Astrocyte of the cerebellum (primary cell): ENCODE data around the gene RNASE13.

Experiments
- DNase-seq: peaks from one replicate; pipeline ENCODE4 v3.0.0-alpha.2; 2011; ENCODE audit warnings: low read depth
- H3K4me3 ChIP-seq: 2 replicates; pipeline ENCODE4 v1.5.1; 2011; ENCODE audit warnings: mild to moderate bottlenecking, low read depth, low read length, moderate library complexity
- in situ Hi-C: cut with HindIII; loops from 2 replicates; pipeline ENCODE4 v1.10.0; 2017; ENCODE audit warnings: low sequenced_read_pairs
- TF ChIP-seq, protein P1 (sequence below): IDR thresholded peaks from 2 replicates; pipeline ENCODE4 v1.5.1; 2012; ENCODE audit warnings: low read length, low read depth, moderate library complexity, mild to moderate bottlenecking; ENCODE audit errors: missing control alignments

Gene RNASE13

DNA sequence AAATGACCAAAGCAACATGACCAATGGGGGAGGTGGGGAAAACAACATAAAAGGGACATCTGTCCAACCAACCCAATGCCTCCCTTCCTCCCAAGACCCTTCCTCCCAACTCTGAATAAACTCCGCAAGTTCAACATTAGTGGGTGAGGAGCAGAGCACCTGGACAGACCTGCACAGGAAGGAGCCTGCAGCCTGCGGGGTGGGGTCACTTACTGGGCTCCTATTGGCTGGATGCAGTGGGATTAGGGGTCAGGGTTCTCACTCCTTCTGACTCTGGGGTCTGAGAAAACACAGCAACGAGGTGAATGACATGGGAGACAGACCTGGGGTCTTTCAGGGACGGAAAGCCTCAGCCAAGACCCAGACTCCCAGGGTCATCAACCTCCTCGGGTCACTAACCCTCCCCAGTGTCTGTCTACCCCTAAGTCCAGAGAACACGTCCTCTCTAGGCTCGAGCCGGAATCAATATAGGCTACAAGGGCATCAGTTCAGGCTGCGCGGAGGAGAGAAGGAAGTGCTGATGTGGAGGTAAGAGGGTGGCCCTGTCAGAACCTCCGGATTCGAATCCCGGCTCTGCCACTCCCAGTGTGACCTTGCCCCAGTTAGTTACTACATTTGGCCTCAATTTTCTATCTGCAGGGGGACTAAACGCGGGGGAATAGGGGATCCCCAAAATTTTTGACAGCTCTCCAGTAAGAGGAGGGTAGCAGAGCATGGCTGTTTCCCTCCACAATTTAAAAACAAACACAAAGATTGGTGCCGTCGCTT is 10.6 kb downstream of the RNASE13 start:
- in situ Hi-C loops = no loop called here
- DNase-seq = no peak
- peak overlapping the region; percentile 42 for H3K4me3 ChIP-seq
- TF ChIP-seq, protein P1, sequence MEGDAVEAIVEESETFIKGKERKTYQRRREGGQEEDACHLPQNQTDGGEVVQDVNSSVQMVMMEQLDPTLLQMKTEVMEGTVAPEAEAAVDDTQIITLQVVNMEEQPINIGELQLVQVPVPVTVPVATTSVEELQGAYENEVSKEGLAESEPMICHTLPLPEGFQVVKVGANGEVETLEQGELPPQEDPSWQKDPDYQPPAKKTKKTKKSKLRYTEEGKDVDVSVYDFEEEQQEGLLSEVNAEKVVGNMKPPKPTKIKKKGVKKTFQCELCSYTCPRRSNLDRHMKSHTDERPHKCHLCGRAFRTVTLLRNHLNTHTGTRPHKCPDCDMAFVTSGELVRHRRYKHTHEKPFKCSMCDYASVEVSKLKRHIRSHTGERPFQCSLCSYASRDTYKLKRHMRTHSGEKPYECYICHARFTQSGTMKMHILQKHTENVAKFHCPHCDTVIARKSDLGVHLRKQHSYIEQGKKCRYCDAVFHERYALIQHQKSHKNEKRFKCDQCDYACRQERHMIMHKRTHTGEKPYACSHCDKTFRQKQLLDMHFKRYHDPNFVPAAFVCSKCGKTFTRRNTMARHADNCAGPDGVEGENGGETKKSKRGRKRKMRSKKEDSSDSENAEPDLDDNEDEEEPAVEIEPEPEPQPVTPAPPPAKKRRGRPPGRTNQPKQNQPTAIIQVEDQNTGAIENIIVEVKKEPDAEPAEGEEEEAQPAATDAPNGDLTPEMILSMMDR = no peak

DNA sequence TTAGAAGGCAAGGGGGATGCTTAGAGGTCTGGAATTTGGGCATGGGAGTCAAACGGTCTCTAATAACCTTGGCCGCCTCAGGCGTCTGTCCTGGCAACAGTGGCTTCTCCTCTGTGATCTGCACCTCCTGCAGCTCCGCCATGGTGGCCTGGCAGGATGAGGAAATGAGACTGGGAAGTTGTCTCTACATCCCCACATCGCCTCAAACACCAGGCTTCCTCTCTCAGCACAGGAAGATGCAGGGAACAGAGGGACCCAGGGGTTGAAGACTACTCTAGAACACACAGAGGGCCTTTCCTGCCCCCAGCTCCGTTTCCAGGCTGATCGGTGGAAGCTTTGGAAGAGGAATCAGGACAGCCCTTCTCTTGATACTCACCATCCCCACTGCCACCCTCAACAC is 11.4 kb downstream of the RNASE13 start:
- no peak for DNase-seq
- TF ChIP-seq, protein P1 = no peak
- no peak overlapping the region for H3K4me3 ChIP-seq
- in situ Hi-C loops = no loop called here

DNA sequence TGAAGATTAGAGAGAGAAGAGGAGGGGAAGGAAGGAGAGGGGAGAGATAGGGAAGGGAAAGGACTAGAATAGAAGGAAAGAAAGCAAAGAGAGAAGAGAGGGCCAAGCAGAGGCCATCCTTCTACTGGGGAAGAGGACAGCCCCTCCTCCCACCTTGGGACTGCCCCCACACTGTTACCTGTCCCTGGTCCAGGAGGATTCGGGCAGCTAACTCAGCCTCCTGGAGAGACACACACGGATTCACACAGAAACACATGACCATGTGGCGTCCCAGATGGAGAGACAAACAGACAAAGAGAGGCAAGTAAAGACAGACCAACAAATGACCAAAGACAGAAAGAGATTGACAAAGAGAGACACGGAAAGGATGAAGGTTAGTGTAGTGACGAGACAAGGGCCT is 11.9 kb downstream of the RNASE13 start:
- no peak overlapping the region for H3K4me3 ChIP-seq
- in situ Hi-C loops = no loop called here
- TF ChIP-seq, protein P1 = no peak
- DNase-seq = no peak

DNA sequence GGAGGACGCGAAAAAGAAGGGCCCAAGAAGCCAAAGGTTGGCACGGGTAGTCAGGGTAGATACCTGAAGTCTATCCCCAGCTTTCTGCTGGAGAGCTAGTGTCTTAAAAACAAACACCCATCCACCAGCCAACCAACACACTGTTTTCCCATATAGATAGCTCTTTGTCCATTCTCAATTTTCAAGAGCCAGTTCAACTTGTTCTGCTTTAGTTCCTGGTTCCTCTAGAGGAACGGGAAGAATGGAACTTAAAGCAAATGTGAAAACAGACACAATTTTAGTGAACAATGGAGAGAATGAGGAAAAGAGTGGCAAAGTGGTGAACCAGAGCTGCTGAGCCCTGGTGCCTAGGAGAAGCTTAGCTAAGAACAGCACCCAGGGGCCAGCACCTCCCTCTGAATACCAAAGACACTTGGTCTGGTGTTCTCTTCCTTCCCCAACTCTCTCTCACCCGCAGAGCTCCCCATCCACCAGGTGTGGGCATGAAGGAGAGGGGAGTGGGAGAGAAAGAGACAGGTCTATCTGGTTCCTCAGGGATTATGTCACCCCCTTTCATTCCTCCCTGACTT is 13.5 kb downstream of the RNASE13 start:
- in situ Hi-C loops = no loop called here
- no peak overlapping the region for H3K4me3 ChIP-seq
- DNase-seq = no peak
- TF ChIP-seq, protein P1 = no peak

DNA sequence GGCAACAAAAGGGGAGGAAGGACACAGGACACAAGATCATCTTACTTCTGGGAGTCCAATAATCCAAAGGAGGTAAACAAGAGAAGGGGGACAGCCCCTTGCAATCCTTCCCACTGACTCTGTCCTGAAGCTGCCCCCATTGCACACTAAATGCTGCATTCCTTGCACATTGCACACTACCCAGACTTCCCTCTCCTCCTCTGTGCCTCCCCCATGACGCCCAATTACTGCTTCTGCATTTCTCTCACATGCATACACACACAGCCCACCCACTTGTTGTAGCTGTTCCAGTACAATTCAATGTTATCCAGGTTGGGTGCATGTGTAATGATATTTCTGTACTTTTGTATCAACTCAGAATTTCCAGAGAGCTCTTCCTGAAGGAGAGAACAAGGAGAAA is 15.2 kb downstream of the RNASE13 start:
- DNase-seq = no peak
- TF ChIP-seq, protein P1 = no peak
- in situ Hi-C loops = no loop called here

DNA sequence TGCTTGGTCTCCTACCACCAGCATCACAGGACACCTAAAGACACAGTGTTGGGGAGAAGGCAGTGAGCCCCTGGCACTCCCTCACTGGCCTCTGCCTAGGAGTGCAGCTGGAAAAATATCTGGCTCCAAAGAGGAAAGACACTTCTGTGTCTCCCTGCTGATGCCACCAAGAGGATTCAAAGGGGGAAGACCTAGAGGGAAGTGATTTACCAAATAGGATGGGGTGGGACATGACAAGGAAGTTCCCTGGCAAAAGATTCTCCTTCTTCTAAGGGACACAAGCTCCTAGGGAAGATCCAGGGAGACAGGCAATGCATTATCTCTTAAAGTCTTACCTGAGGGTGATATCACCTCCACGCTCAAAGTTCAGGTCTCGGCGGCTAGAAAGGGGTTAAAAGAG is 15.8 kb downstream of the RNASE13 start:
- in situ Hi-C loops = no loop called here

More for the DNA sequence above, 15.2 kb downstream of the RNASE13 start:
- no peak overlapping the region for H3K4me3 ChIP-seq

More for the DNA sequence above, 15.8 kb downstream of the RNASE13 start:
- TF ChIP-seq, protein P1 = no peak
- DNase-seq = no peak
- H3K4me3 ChIP-seq = no peak overlapping the region
